ENCODE measurements around the gene ZNF76. TPM values are rescaled to one million over a fixed set of nuclear protein-coding genes. Genes with fewer than 3 reads are reported as not detected.

ZNF76 gene
- total and polyA plus RNA-seq, 9 of the 15 experiments (the other 6 are each of a cell fraction or from before 2014, with no cell fraction given) = 1.2 to 17.8 (median 10.7) TPM

DNA sequence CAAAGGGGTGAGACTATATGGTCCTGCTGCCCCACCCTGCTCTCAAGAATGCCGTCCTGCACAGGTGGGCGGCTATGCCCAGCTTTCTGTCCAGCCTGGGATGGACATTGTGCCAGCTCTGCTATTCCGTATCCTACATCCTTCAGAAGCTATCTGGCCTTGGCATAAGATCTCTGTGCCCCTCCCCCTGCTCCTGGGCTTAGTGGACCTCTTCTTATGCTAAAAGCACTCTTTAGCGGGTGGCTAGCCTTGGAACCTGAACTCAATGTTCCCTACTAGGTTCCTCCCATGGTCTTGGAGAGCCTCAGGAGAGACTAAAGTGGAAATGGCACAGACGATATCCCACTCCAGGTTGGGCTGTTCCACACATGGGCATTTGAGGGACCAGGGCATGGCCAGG is 23.3 kb upstream of the ZNF76 start:
- no peak for FAIRE-seq
- Histone ChIP-seq H3K36me3 (ENCODE audit: control insufficient read depth, insufficient read depth, low read length) (no peaks in the 10 kb centered on the region; the same call in 2 of the 3 replicates), H3K9me3 (replicated peaks; ENCODE audit: control insufficient read depth, insufficient read depth, low read depth, low read length) (no peaks in the 10 kb centered on the region; the same call in 1 of the 2 replicates), H4K20me1 (replicated peaks; ENCODE audit: control insufficient read depth, insufficient read depth, low read length) (peaks cover 4% of the 10 kb centered on the region), H3K9me1 (ENCODE audit: control insufficient read depth, insufficient read depth, low read length) (no peaks in the 10 kb centered on the region), H3K79me2 (ENCODE audit: control insufficient read depth, insufficient read depth, low read length) (no peaks in the 10 kb centered on the region), H3K9ac (ENCODE audit: insufficient read depth in 1 of 2, low read depth in 2 of 2, low read length in 2 of 2) (no peak overlapping the region), H3K4me2 (ENCODE audit: insufficient read depth, low read length) (no peak overlapping the region), H3K27ac (ENCODE audit: extremely low read depth, low read depth, low read length) (no peak overlapping the region), H3K4me3 (no peak overlapping the region), H3K4me1 (replicated peaks in 1 of 2; ENCODE audit: control insufficient read depth in 2 of 2, insufficient read depth in 2 of 2, low read length in 2 of 2) (no peaks in the 10 kb centered on the region; a peak in 1 of 5 replicates), H2AFZ (ENCODE audit: low read depth, low read length) (no peak overlapping the region), H3K27me3 (ENCODE audit: control insufficient read depth in 2 of 2, insufficient read depth in 2 of 2, low read length in 2 of 2) (no peaks in the 10 kb centered on the region)
- CTCF ChIA-PET (ENCODE audit: low intra/inter-chr PET ratio) = no interaction called here
- POLR2A ChIA-PET = interaction anchor here (0.6 kb wide), 2 partner anchors 155 to 160 kb away, joined by 3 to 4 read pairs; no protein-coding TSS in a partner anchor
- DNase-seq (ENCODE audit: extremely low read depth in 1 of 4, low spot score in 3 of 4) = no peak
- intact Hi-C loops (cut with micrococcal nuclease) (no loop called here), in situ Hi-C loops (cut with MboI) (no loop called here)
- no TSS peak for BruUV-seq (replicated peaks)
- TF ChIP-seq HDAC1 (IDR thresholded peaks at IDR 0.05) (no peak), NBN (IDR thresholded peaks at IDR 0.05; ENCODE audit: low read depth) (no peak), SNRNP70 (optimal IDR thresholded peaks at IDR 0.05; ENCODE audit: low read depth, low read length) (no peak), CBX1 (IDR thresholded peaks at IDR 0.05; ENCODE audit: low read depth) (no peak), HMGN3 (IDR thresholded peaks at IDR 0.05; ENCODE audit: borderline replicate concordance, extremely low read depth, insufficient read length, low read depth, low read length) (no peak), FOXJ3 (CRISPR knock-in tag; IDR thresholded peaks at IDR 0.05) (no peak), IRF2 (CRISPR knock-in tag; IDR thresholded peaks at IDR 0.05) (no peak), CREB1 (IDR thresholded peaks at IDR 0.05) (no peak), CREB1 (CRISPR knock-in tag; IDR thresholded peaks at IDR 0.05) (no peak), ETV6 (IDR thresholded peaks at IDR 0.05; ENCODE audit: borderline replicate concordance in 1 of 2, low read depth in 2 of 2, low read length in 1 of 2) (no peak), ETV6 (CRISPR knock-in tag; IDR thresholded peaks at IDR 0.05; ENCODE audit: borderline replicate concordance) (no peak), RBM17 (IDR thresholded peaks at IDR 0.05; ENCODE audit: borderline replicate concordance, low read depth, low read length) (no peak)
- TF ChIP-seq, protein P1, sequence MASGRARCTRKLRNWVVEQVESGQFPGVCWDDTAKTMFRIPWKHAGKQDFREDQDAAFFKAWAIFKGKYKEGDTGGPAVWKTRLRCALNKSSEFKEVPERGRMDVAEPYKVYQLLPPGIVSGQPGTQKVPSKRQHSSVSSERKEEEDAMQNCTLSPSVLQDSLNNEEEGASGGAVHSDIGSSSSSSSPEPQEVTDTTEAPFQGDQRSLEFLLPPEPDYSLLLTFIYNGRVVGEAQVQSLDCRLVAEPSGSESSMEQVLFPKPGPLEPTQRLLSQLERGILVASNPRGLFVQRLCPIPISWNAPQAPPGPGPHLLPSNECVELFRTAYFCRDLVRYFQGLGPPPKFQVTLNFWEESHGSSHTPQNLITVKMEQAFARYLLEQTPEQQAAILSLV (tag; IDR thresholded peaks at IDR 0.05) = no peak
- TF ChIP-seq, protein P2, sequence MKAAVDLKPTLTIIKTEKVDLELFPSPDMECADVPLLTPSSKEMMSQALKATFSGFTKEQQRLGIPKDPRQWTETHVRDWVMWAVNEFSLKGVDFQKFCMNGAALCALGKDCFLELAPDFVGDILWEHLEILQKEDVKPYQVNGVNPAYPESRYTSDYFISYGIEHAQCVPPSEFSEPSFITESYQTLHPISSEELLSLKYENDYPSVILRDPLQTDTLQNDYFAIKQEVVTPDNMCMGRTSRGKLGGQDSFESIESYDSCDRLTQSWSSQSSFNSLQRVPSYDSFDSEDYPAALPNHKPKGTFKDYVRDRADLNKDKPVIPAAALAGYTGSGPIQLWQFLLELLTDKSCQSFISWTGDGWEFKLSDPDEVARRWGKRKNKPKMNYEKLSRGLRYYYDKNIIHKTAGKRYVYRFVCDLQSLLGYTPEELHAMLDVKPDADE (conservative IDR thresholded peaks at IDR 0.05; ENCODE audit: control insufficient read depth, low read depth, low read length) = no peak
- TF ChIP-seq, protein P3, sequence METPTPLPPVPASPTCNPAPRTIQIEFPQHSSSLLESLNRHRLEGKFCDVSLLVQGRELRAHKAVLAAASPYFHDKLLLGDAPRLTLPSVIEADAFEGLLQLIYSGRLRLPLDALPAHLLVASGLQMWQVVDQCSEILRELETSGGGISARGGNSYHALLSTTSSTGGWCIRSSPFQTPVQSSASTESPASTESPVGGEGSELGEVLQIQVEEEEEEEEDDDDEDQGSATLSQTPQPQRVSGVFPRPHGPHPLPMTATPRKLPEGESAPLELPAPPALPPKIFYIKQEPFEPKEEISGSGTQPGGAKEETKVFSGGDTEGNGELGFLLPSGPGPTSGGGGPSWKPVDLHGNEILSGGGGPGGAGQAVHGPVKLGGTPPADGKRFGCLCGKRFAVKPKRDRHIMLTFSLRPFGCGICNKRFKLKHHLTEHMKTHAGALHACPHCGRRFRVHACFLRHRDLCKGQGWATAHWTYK (CRISPR knock-in tag; IDR thresholded peaks at IDR 0.05) = no peak
- WGBS (ENCODE audit: insufficient coverage, low coverage, missing lambda C conversion rate) = 73% methylated on average over 5 of the region's 5 CpGs
- no peak for ATAC-seq

Data from K562 (cell line).